GM10266 (cell line): ENCODE measurements around the gene GNB1.

ENCODE experiments used
- DNase-seq: peaks from one replicate; pipeline ENCODE4 v3.0.0; 2012; ENCODE audit errors: extremely low spot score
- CTCF ChIP-seq: IDR thresholded peaks from 2 replicates; pipeline ENCODE4 v1.5.1; 2012; ENCODE audit warnings: mild to moderate bottlenecking, low read depth; ENCODE audit not compliant: control insufficient read depth, insufficient read depth; ENCODE audit errors: missing control alignments

Gene GNB1

DNA sequence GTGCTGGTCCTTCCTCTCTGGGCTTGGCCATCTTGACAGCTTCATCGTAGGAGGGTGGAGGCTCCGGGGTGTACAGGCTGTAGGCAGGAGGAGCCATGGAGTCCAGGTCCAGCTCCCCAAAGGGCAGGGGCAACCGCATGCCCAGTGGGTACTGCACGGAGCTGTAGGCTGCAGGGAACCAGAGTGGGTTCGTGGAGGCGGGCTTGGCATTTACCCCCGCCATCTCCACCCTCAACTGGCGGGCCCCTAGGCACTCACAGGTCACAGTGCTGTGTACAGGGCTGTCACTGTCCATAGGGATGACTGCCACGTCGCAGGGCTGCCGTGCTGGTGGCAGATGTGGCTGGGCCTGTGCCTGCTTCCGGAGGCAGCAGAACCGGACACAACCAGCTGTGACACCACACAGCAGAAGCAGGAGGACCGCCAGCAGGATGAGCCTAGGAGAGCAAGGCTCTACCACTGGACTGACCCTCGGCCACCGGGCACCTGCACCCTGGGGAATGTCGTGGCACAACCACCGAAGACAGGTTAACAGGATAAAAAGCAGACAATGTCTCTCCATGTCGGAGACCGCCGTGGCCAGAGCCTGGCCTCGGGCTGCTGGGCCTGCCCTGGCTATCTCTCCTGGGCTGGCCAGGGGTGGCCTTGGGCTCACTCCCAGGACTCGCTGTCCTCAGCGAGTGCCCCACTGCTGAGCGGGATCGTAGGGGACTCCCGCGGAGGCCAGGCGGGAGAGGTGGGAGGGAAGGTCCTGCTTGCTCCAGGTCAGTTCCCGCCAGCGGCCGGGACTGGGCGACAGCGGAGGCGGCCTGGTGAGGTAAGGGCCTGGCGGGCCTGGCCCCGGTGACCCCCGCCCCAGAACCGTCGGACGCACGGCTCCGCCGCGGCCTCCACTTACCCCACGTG lies 27.4 kb upstream of the GNB1 start:
- DNase-seq, result no peak
- TF ChIP-seq CTCF, result no peak

DNA sequence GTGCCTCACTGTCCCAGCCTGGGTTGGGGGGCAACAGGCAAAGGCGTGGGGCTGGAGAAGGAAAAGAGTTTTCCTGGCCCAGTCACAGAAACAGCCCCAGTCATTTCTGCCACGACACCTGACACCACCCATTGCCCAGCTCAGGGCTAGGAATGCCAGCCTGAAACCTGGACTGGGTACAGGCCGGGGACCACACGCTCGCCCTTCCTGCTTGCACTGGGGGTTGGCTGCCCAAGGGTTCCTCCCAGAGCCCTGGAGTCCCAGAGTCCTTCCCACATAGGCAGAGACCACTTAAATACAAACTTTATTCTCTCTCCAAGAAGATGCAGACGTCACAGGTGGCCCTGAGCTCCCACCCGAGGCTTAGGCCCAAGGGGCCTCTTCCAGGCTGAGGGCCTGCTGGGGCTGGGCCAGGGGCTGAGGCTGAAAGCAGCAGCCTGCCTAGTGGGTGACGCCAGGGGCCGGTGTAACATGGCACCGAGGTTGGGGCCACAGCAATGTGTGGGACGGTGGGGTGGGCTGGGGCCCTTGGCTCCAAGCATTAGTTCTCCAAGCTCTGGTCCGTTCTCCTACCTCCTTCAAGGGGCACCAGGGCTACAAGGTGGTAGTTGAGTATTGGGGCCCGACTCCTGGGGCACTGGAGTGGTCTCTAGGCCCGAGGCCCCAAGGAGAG lies 26.6 kb upstream of the GNB1 start:
- TF ChIP-seq CTCF, result no peak
- DNase-seq, result no peak

DNA sequence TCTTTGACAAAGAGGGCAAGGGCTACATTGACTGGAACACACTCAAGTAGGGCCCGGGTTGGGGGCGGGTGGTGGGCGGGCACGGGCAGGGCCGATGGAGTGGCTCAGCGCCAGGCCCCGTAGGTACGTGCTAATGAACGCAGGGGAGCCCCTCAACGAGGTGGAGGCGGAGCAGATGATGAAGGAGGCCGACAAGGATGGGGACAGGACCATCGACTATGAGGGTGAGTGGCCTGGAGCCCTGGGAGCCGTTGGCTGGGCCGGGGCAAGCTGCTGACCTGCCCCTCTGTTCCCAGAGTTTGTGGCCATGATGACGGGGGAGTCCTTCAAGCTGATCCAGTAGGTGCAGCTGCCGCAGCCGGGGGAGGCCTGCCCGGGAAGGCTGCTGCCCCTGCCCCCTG lies 26.0 kb upstream of the GNB1 start:
- no peak for TF ChIP-seq CTCF
- DNase-seq, result no peak

- DNase-seq, result no peak
- TF ChIP-seq CTCF, result no peak
These were observed 25.3 kb upstream of the GNB1 start for GRCh38 chr1:1915911-1916840.

GRCh38 chr1:1914971-1915692 lies 24.2 kb upstream of the GNB1 start, which contains the start of gene CALML6:
CALML6 (plus strand) TSS chr1:1915260; CDS start chr1:1915281, 21 bp downstream.
- TF ChIP-seq CTCF, result no peak
- no peak for DNase-seq

DNA sequence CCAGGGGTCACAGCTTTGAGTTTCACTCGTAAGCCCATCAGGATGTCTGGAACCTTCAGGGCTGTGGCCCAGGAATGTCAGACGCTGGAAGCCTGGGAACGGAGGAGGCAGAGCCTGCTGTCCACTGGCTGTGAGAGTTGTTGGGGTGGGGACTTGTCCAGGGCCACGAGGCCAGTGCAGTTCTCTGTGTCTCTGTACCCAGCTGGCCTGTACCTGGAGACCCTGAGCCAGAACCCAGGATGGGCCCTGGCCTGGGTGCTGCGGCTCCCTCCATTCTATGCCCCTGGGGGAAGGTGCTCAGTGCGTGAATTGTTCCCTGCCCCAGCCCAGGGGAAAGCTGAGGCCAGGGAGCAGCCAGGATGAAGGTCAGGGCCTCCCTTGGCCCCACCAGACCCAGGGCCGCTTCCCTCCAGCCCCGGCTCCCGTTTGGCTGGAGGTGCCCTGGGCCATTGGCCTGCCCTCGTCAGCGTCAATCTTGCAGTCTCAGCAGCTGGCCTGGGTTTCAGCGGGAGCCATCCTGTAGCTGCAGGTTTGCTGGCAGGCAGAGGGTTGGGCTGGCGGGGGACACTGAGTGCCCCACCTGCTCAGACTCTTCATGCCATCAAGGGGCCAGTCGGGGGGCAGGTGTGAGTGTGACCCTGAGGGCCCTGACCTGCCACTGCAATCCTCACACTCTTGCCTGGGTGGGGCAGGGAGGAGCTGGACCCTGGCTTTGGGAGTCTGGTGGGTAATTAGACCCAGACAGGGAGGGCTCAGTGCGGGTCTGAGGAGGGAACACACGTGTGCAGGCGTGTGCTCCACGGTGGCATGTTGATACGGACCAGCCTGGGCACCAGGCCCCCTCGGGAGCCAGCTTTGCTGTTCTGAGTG lies 23.4 kb upstream of the GNB1 start:
- no peak for DNase-seq
- TF ChIP-seq CTCF, result no peak
